H9 (cell line): ENCODE measurements around the gene ZBTB16. TPM values are rescaled to one million over a fixed set of nuclear protein-coding genes. Genes with fewer than 3 reads are reported as not detected.

ENCODE experiments used
- DNase-seq: peaks from one replicate; pipeline ENCODE4 v3.0.0-alpha.2; 2017
- H2AFZ ChIP-seq: one replicate; pipeline ENCODE4 v1.6.1; 2013; ENCODE audit warnings: mild to moderate bottlenecking, low read length, control low read depth, moderate library complexity
- H2AK5ac ChIP-seq: 2 replicates; pipeline ENCODE4 v1.6.1; 2013; ENCODE audit warnings: low read length, control low read depth, mixed read lengths; ENCODE audit not compliant: insufficient read length
- H2BK120ac ChIP-seq: one replicate; pipeline ENCODE4 v1.6.1; 2013; ENCODE audit warnings: low read depth, mild to moderate bottlenecking, low read length, control low read depth, inconsistent platforms; ENCODE audit not compliant: poor library complexity, severe bottlenecking
- H2BK12ac ChIP-seq: 2 replicates; pipeline ENCODE4 v1.6.1; 2013; ENCODE audit warnings: low read length, control low read depth, mixed read lengths, low read depth; ENCODE audit not compliant: insufficient read length
- H2BK15ac ChIP-seq: 2 replicates; pipeline ENCODE4 v1.6.1; 2013; ENCODE audit warnings: low read depth, low read length, control low read depth
- H2BK20ac ChIP-seq: one replicate; pipeline ENCODE4 v1.6.1; 2013; ENCODE audit warnings: low read depth, mild to moderate bottlenecking, low read length, control low read depth, inconsistent platforms; ENCODE audit not compliant: poor library complexity, severe bottlenecking
- H2BK5ac ChIP-seq: 2 replicates; pipeline ENCODE4 v1.6.1; 2013; ENCODE audit warnings: low read length, control low read depth, mixed read lengths; ENCODE audit not compliant: insufficient read length
- H3K14ac ChIP-seq: 2 replicates; pipeline ENCODE4 v1.6.1; 2013; ENCODE audit warnings: low read length, control low read depth; ENCODE audit not compliant: insufficient read depth
- H3K18ac ChIP-seq: 2 replicates; pipeline ENCODE4 v1.6.1; 2013; ENCODE audit warnings: low read depth, mild to moderate bottlenecking, mixed read lengths, low read length, control low read depth; ENCODE audit not compliant: insufficient read length
- H3K23ac ChIP-seq: 2 replicates; pipeline ENCODE4 v1.6.1; 2013; ENCODE audit warnings: low read length, control low read depth, mixed read lengths, low read depth; ENCODE audit not compliant: insufficient read length
- H3K23me2 ChIP-seq: 2 replicates; pipeline ENCODE4 v1.6.1; 2013; ENCODE audit warnings: low read depth, mild to moderate bottlenecking, mixed read lengths, low read length, control low read depth; ENCODE audit not compliant: insufficient read length, poor library complexity, severe bottlenecking
- H3K27ac ChIP-seq: 2 replicates; pipeline ENCODE4 v1.5.1; 2013; ENCODE audit warnings: low read length, control low read depth, mixed read lengths, low read depth; ENCODE audit not compliant: insufficient read length
- H3K27me3 ChIP-seq: 2 replicates; pipeline ENCODE4 v1.6.1; 2013; ENCODE audit warnings: low read length, control low read depth, inconsistent platforms; ENCODE audit not compliant: insufficient read depth
- H3K4ac ChIP-seq: 2 replicates; pipeline ENCODE4 v1.6.1; 2013; ENCODE audit warnings: low read depth, mild to moderate bottlenecking, control low read depth, inconsistent platforms, low read length, moderate library complexity
- H3K4me1 ChIP-seq: 2 replicates; pipeline ENCODE4 v1.6.1; 2013; ENCODE audit warnings: low read length, control low read depth, inconsistent platforms; ENCODE audit not compliant: insufficient read depth
- H3K4me2 ChIP-seq: 2 replicates; pipeline ENCODE4 v1.6.1; 2013; ENCODE audit warnings: low read length, control low read depth, mixed read lengths; ENCODE audit not compliant: insufficient read length, insufficient read depth
- H3K56ac ChIP-seq: 2 replicates; pipeline ENCODE4 v1.6.1; 2013; ENCODE audit warnings: low read depth, mild to moderate bottlenecking, mixed read lengths, low read length, control low read depth; ENCODE audit not compliant: insufficient read length
- H3K79me1 ChIP-seq: 2 replicates; pipeline ENCODE4 v1.6.1; 2013; ENCODE audit warnings: low read depth, mild to moderate bottlenecking, moderate library complexity, low read length, control low read depth, inconsistent platforms; ENCODE audit not compliant: insufficient read depth, poor library complexity, severe bottlenecking
- H3K79me2 ChIP-seq: 2 replicates; pipeline ENCODE4 v1.6.1; 2013; ENCODE audit warnings: low read length, control low read depth, inconsistent platforms; ENCODE audit not compliant: insufficient read depth
- H3K9ac ChIP-seq: 2 replicates; pipeline ENCODE4 v1.6.1; 2013; ENCODE audit warnings: low read length, control low read depth, mixed read lengths; ENCODE audit not compliant: insufficient read length; ENCODE audit errors: extremely low read depth
- H3K9me3 ChIP-seq: one replicate; pipeline ENCODE4 v1.6.1; 2013; ENCODE audit warnings: low read depth, low read length, inconsistent platforms; ENCODE audit not compliant: control insufficient read depth
- H3T11ph ChIP-seq: one replicate; pipeline ENCODE4 v1.6.1; 2013; ENCODE audit warnings: mild to moderate bottlenecking, low read length, control low read depth, inconsistent platforms
- H4K20me1 ChIP-seq: one replicate; pipeline ENCODE4 v1.6.1; 2013; ENCODE audit not compliant: control insufficient read depth, insufficient read length, insufficient read depth
- H4K5ac ChIP-seq: 2 replicates; pipeline ENCODE4 v1.6.1; 2013; ENCODE audit warnings: low read depth, mild to moderate bottlenecking, mixed read lengths, low read length, control low read depth; ENCODE audit not compliant: insufficient read length
- H4K8ac ChIP-seq: replicated peaks from 2 replicates; pipeline ENCODE4 v1.6.1; 2013; ENCODE audit warnings: low read length, control low read depth, mixed read lengths, low read depth; ENCODE audit not compliant: insufficient read length
- H4K91ac ChIP-seq: 2 replicates; pipeline ENCODE4 v1.6.1; 2013; ENCODE audit warnings: low read depth, mild to moderate bottlenecking, moderate library complexity, mixed read lengths, low read length, control low read depth; ENCODE audit not compliant: insufficient read length
- H3K27ac Mint-ChIP-seq, 3 experiments: 2 replicates in 2 of 3; 3 replicates in 1 of 3; pipeline ENCODE4 v1.8.0; 2020 to 2021; ENCODE audit warnings: mixed read lengths in 3 of 3, mild to moderate bottlenecking in 1 of 3, moderate library complexity in 1 of 3
- H3K27me3 Mint-ChIP-seq: 2 replicates; pipeline ENCODE4 v1.8.0; 2021; ENCODE audit warnings: low read depth, mild to moderate bottlenecking, moderate library complexity, mixed read lengths
- H3K36me3 Mint-ChIP-seq, 3 experiments: 2 replicates in 2 of 3; 3 replicates in 1 of 3; pipeline ENCODE4 v1.8.0; 2020 to 2021; ENCODE audit warnings: low read depth in 3 of 3, mixed read lengths in 3 of 3; ENCODE audit not compliant: insufficient read depth in 1 of 3
- H3K4me1 Mint-ChIP-seq, 2 experiments: 2 replicates each; pipeline ENCODE4 v1.8.0; 2020; ENCODE audit warnings: mixed read lengths in 2 of 2
- H3K4me3 Mint-ChIP-seq, 2 experiments: 2 replicates in 1 of 2; 3 replicates in 1 of 2; pipeline ENCODE4 v1.8.0; 2020 to 2021; ENCODE audit warnings: mild to moderate bottlenecking in 2 of 2, mixed read lengths in 2 of 2, moderate library complexity in 1 of 2
- H3K9me3 Mint-ChIP-seq, 2 experiments: 2 replicates in 1 of 2; 3 replicates in 1 of 2; pipeline ENCODE4 v1.8.0; 2020; ENCODE audit warnings: mild to moderate bottlenecking in 2 of 2, mixed read lengths in 2 of 2, moderate library complexity in 1 of 2
- CTCF ChIP-seq: fragments of 200-600 bp; sonication (generic); conservative IDR thresholded peaks from 3 replicates; pipeline ENCODE4 v1.8.0; 2021; ENCODE audit warnings: antibody characterized with exemption, mild to moderate bottlenecking
- WGBS: extraction: QIAGEN DNeasy Blood & Tissue Kit; methylation state at CpG from one replicate; pipeline ENCODE4 v1.1.7; 2013; ENCODE audit warnings: missing lambda C conversion rate, low lambda C conversion rate, mixed read lengths; ENCODE audit not compliant: insufficient read length; ENCODE audit errors: extremely low coverage; 5-methylcytosine and 5-hydroxymethylcytosine counted together
- total RNA-seq: library from RNA; stranded (reverse); gene quantifications from 2 replicates; pipeline ENCODE4 v1.2.1, GENCODE V29; 2021

Gene ZBTB16
- total RNA-seq, 1 experiment from 2014 or later: not detected

- no peak overlapping the region for H3K4ac ChIP-seq
- H4K20me1 ChIP-seq: no peaks in the 10 kb centered on the region
- no peaks in the 10 kb centered on the region for H3K9me3 ChIP-seq
- H3K4me2 ChIP-seq: no peak overlapping the region
- Mint-ChIP-seq H3K27ac (no peak overlapping the region; a peak in 1 of 7 replicates), H3K9me3 (no peaks in the 10 kb centered on the region), H3K36me3 (no peaks in the 10 kb centered on the region), H3K4me1 (peaks cover 5 to 12% of the 10 kb centered on the region in 2 experiments; a peak in 3 of 4 replicates), H3K27me3 (peaks cover 24% of the 10 kb centered on the region; the same call in 1 of the 2 replicates), H3K4me3 (no peak overlapping the region)
- no peak overlapping the region for H3K27ac ChIP-seq
- H3K14ac ChIP-seq: no peak overlapping the region
- no peak overlapping the region for H3K9ac ChIP-seq
- H3K18ac ChIP-seq: no peak overlapping the region
- H3T11ph ChIP-seq: no peak overlapping the region
- H2BK20ac ChIP-seq: no peak overlapping the region
- no peaks in the 10 kb centered on the region for H3K79me1 ChIP-seq
- no peak overlapping the region for H4K8ac ChIP-seq
- no peak overlapping the region for H3K56ac ChIP-seq
- H4K5ac ChIP-seq: no peak overlapping the region
- no peaks in the 10 kb centered on the region for H3K27me3 ChIP-seq
- H2BK12ac ChIP-seq: no peak overlapping the region
- H2BK15ac ChIP-seq: no peak overlapping the region
- no peaks in the 10 kb centered on the region for H3K4me1 ChIP-seq
- H4K91ac ChIP-seq: no peak overlapping the region
- TF ChIP-seq CTCF: no peak
- H2BK5ac ChIP-seq: no peak overlapping the region
- H3K79me2 ChIP-seq: no peaks in the 10 kb centered on the region
- no peaks in the 10 kb centered on the region for H3K23me2 ChIP-seq
- H3K23ac ChIP-seq: no peak overlapping the region
- H2AK5ac ChIP-seq: no peak overlapping the region
- WGBS: no CpG with 5 or more reads among the region's 8 CpGs
- no peak for DNase-seq
- H2BK120ac ChIP-seq: no peak overlapping the region
- H2AFZ ChIP-seq: no peak overlapping the region
Measured at GRCh38 chr11:114181752-114182151, 122.2 kb downstream of the ZBTB16 start.
